GM18499 (cell line): Measurements from ENCODE around the gene AQP3.
"Not testable (repeated sequence)": the region's sequence is repeated elsewhere in the genome, so short reads cannot be mapped to it uniquely, and the experiment has no call there.

Source experiments
- ATAC-seq: cut with Tn5 transposase; IDR thresholded peaks from one replicate; pipeline ENCODE4 v1.9.1; 2021; ENCODE audit warnings: moderate number of reproducible peaks; ENCODE audit not compliant: insufficient read depth, unreplicated experiment

The AQP3 gene

DNA sequence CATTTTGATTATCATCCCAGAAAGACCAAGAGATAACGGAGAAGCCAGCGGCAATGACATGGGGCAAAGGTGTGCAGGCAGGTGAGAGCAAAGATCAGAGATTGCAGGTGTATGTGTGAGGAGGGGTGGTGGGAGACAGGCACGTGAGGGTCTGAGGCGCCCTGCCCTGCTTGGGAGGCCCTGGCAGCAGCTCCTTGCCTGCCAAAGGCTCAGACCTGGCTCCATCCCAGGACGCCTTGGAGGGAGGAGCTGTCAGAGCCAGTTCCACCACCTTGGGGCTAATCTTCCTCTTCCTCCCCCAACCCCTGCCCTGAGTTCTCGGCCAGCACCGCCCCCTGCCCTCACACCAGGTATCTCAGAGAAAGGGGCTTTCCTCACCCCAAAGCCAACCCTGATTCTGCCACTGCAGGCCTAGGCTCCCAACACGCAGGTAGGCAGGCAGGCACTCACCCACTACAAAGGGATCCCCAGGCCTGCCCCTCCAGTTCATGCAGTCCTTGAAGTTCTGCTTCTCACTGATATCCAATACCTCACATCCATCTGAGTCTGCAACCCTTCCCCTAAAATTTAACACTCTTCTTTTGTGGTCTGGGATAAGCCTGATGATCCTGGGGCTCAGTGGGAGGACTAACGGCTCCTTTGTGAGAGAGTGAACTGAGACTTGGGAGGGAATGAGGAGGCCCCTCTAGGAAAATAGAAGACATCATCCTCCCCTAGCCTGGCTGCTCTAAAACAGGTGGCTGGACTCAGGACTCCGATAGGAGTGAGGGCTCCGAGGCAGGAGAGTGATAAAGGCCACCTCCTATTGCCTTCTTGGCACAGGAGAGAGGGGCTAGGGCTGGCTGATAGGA is 1.8 kb downstream of the AQP3 start:
- no peak for ATAC-seq

DNA sequence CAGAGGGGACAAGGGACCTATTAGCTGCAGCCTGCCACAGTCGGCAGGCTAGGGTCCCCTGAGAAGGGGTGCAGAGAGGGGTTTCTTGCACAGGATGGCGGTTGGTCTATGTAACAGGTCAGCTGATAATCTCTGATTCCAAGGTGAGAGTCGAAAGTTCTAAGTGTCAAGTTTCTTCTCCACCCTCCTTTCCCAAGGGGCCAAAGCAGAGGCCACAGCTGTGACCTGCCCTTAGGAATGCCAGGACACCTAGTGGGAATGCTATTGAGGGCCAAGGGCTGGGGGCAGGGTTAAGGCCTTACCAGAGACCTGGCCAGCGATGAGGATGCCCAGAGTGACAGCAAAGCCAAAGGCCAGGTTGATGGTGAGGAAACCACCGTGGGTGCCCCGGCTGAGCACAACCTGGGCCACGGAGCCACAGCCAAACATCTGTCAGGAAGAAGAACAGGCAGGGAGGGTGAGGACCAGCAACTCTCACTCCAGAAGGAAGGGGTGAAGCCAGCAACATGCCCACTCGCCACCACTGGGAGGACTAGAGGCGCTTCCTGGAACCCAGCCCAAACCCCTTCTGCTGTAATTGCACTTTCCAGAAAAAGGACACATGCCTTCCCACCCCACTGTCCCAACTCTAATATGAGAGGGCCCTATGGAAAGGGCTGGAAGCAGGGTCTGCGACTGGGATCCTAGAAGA is 3.8 kb downstream of the AQP3 start:
- ATAC-seq: no peak

- ATAC-seq: no peak
These were observed 4.3 kb downstream of the AQP3 start for GRCh38 chr9:33443047-33443446.

DNA sequence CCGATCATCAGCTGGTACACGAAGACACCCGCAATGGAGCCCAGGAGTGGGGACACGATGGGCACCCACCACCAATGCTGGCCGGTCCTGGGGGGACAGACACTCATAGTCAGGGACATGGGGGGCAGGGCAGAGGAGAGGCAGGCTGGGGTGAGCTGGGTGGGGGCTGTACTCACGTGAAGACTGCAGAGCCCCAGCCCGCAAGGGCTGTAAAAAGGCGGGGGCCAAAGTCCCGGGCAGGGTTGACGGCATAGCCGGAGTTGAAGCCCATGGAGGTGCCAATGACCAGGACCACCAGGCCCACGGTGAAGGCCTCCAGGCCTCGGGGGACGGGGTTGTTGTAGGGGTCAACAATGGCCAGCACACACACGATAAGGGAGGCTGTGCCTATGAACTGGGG is 5.3 kb downstream of the AQP3 start:
- no peak for ATAC-seq

DNA sequence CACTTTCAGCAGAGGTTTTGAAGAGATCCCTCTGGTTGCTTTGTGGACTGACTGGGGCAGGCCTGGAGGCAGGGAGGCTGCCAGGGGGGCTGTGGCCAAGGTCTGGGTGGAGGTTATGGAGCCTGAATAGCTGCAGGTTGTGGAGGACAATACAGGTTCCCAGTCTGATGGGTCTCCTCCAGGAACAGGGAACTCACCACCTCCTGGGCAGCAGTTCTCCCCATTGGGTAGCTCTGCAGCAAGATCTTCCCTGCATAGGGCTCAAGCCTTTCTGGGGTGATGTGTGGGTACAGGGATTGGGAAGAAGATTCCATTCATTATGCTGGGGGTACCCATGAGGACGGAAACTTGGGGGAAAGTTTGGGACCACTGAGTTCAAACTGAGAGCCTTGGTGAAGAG is 6.8 kb downstream of the AQP3 start:
- no peak for ATAC-seq

DNA sequence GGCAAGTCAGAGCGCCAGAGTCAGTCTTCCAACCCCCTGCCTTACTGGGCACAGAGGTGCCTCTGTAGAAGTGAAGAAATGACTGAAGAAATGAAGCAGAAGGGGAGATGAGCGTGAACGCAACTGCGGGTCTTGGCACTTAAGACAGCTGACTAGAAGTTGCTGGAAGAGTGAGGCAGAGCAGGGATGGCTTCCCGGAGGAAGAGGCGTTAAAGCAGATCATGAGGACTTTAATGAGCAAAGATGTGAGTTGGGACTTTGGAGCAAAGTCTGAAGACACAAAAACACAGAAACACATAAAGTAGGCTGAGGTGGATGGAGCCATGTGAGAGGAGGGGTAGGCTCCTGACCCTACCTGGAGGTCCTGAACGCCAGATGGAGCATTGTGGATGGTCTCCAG is 7.2 kb downstream of the AQP3 start:
- ATAC-seq: no peak

DNA sequence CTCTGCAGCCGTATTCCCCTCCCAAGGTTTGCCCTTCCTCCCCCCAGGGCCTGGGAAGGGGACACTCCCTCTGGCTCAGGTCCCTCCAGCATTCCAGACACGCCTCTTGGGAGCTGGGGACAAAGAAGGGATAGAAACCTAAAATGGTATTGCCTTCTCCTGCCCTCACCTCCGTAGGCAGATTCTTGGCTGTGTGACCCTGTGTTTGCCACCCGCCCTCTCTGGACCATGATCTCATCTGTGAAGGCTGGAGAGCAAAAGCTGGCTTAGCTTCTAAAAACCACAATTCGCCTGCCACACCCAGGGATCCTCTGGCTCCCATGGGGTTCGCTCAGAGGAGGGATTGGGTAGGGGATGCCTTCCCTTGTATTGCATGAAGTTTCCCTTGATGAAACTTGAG is 7.7 kb downstream of the AQP3 start:
- no peak for ATAC-seq

DNA sequence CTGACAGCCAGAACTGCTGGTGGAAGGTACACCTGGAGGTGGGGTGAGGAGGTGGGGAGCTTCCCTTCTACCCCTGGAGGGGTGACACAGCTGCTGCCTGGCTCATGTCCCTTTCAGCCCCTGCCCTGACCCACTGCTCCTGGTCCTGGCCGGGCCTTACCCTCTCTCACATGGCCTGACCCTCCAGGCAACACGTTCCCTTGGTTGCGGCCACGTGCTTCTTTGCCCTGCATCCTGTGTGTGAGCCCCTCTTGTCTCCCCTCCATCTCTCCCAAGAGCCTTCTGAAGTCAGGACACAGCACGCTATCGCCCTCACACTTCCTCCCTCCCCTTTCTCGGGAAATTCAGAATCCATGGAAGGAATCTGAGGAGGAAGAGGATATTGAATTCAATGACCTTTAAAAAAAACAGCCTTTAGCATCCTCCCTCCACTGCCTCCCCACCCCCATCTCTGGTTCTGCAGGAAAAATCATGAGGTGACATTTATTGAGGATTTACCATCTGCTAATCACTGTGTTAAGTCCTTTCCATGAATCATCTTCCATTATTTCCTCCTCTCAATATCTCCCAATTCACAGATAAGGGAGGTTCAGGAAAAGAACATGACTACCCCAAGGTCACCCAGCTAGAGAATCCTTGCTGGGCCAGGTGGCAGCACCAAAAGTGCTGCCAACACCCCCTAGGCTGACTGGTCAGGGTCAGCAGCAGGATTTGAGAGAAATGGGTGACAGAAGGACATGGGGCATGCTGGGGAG is 8.3 kb downstream of the AQP3 start:
- no peak for ATAC-seq

- ATAC-seq: no peak
These were observed 9.5 kb downstream of the AQP3 start for GRCh38 chr9:33437898-33438297.

- no peak for ATAC-seq
These were observed 10.2 kb downstream of the AQP3 start for GRCh38 chr9:33437205-33437604.

DNA sequence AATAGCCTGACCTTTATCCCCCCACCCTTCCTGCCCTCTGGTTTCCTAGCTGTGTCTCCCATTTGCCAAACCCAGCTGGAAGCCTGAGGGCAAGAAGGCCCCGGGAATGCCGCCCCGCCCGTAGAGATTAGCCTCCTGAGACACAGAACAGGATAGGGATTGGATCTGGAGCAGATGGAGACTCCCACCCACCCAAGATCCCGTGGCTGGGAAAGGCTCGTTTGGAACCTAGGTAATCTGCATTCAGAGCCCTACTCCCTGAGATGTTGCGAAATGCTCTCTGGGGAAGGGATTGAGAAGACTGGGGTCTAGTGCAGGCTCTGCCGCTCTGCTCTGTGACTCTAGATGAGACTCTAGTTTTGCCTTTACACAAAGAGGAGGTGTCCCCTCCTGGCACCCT is 10.9 kb downstream of the AQP3 start:
- no peak for ATAC-seq

GRCh38 chr9:33435821-33436277 is 11.5 kb downstream of the AQP3 start:
- no peak for ATAC-seq

DNA sequence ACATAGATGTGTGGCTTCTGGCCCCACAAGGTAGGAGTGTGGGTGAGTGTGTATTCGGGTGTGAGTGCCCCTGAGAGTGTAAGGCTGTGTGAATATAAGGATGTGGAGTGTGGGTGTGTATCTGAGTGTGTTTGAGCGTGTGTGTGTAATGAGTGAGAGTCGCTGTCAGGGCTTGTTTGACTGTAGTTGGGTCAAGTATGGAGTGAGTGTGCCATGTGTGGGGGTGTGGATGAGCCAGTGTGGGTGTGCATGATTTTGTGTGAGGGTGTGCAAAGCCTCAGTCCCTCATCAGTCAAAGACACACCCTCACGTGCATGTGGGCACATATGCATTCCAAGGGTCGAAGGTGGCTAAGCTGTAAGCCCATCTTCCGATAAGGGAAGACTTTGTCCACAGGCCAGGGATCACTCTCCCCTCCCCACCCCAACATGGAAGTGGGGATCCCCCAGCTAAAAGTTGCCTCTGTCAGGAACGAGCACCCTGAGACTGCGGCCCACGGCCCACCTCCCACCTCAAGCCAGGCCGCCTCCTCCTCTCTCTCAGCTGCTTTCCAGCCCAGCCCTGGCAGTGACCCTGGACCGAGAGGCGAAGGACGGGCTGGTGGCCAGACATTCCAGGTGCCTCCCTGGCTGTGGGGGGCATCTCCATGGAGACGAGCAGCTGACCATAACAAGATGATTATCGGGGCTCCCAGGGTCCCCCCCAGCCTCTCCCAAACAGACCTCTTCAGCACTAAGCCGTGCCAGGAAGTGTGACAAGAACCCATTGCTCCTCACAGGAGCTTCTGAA is 12.9 kb downstream of the AQP3 start:
- no peak for ATAC-seq

- ATAC-seq: no peak
These were observed 13.5 kb downstream of the AQP3 start for GRCh38 chr9:33433871-33434270.

- ATAC-seq: no peak
These were observed 16.0 kb downstream of the AQP3 start for GRCh38 chr9:33431420-33431819.

- no peak for ATAC-seq
These were observed 16.5 kb downstream of the AQP3 start for GRCh38 chr9:33430942-33431341.

- ATAC-seq: no peak
These were observed 18.0 kb downstream of the AQP3 start for GRCh38 chr9:33429256-33429985.

DNA sequence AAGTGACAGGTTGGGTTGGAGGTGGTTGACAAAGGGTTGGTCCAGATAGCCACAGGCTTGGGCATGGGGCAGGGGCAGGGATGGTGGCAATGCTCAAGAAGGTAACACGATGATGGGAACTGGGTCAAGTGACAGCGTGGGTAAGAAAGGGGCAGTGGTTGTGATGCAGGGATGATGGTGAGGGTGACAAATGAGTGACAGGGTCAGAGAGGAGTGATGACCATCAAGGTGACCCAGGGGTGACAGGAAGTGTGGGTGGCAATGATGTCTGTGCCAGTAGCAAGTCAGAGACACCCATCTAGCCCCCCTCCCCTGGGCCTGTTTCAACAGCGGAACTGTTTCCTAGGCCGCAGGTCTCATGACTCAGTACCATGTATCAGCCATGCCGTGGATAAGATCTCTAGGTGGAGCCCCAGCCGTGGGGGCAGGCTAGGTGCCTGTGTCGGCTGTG is 20.5 kb downstream of the AQP3 start:
- ATAC-seq: no peak

DNA sequence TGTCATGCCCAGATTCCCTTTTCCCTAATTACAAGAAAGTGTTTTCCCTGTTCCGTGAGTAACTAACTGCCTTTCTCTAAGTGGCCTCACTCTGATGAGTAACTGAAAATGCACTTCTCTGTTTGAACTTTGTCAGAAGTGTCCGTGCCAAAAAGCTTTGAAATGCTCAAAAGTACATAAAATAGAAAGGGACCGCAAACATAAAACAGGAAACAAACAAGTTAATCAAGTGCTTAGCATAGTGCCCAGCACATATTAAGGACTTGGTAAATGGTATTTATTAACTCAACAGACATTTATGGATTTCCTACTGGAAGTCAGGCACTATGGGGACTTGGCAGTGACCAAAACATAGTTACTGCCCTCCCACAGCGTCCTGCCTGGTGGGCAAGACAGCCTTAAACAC is 22.3 kb downstream of the AQP3 start:
- no peak for ATAC-seq

DNA sequence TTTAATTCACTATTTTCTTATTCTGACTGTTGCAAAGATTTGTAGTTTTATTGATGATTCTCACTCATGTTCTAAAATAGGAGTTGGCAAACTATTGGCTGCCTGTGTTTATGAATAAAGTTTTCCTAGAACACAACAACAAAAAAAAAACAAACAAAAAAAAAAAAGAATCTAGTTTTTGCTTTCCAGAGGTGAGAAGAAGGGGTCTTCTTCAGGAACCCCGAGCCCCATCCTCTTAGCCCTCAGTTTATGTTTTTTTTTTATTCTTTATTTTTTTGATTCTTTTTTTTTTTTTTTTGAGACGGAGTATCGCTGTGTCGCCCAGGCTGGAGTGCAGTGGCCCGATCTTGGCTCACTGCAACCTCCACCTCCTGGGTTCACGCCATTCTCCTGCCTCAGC is 22.9 kb downstream of the AQP3 start:
- not testable (repeated sequence) for ATAC-seq
